ENCODE data around the gene MAOB.
"Not testable (repeated sequence)": the region's sequence is repeated elsewhere in the genome, so short reads cannot be mapped to it uniquely, and the experiment has no call there.

The MAOB gene

DNA sequence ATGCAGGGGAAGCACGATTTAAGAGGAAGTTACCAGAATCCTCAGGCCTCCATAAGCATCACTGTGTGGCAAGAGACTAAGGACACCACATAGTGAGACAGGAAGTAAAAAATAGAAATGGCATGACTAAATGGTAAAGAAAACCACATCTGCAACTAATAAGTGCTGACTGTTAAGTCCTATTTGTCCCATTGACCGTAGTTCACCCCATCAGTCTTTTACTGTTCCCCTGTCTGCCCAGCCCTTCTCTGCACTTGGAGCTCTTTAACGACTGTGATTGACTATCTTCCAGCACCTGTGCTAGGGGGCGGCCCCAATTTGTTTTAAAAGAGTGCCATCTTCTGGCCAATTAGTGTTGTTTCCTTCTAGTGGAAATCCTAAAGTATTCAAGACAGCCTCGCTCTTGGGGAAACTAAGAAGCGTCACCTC lies 132.0 kb downstream of the MAOB start:
- peak; percentile 61 for DNase-seq

DNA sequence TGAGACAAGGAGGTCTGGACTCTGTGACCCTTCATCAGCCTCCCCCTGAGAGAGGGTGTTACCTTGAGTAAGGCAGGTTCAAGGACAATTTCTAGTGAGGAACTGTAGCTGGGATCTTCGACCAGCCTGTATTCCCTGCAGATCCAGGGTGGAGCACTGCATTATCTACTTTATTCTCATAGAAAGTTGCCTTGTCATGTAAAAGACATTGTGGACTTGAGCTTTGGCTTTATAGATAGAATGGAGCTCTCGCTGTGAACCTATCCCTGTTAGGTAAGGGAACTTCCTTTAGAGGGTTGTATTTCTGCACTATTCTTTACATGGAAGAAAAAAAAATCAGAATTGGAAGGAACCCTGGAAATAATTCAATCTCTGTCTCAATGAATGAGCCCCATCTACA lies 134.8 kb downstream of the MAOB start:
- no peak for DNase-seq

DNA sequence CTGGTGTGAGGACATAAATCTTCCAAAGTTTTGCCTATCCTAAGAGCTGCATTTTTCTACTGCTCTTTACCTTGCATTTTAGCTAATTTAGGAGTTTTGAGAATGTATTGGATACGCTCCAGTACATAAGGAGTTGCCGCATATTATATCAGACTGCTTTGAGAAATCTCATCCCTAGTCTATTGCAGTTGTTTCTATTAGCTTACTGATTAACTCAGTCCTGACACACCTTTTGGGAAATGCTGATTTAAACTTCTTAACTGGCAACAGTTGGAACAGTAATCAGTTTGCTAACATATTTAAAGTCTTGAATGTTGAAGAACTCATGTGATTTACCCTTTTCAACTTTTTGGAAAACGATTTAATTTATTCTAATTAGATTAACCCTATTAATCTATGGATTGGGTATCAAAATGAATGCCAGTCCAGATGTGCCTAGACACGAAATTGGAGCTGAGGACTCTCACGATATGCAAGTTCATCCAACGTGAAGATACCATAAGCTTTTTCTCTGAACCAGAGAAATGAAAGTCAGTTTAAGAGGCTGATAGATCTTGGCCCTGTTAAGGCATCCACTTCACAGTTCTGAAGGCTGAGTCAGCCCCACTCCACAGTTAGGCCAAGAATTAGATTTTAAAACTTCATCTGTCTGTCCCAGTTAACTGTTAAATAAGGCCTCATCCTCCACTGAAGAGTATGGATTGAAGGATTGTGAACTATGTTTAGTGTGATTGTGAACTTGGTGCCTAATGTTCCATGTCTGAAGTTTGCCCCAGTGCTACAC lies 136.1 kb downstream of the MAOB start:
- DNase-seq, result no peak

DNA sequence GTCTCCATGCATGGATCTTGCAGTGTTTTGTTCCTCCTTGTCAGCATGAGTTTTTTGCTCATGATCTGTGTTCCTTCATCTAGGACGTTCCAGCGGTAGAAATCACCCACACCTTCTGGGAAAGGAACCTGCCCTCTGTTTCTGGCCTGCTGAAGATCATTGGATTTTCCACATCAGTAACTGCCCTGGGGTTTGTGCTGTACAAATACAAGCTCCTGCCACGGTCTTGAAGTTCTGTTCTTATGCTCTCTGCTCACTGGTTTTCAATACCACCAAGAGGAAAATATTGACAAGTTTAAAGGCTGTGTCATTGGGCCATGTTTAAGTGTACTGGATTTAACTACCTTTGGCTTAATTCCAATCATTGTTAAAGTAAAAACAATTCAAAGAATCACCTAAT lies 138.0 kb downstream of the MAOB start:
- no peak for DNase-seq

DNA sequence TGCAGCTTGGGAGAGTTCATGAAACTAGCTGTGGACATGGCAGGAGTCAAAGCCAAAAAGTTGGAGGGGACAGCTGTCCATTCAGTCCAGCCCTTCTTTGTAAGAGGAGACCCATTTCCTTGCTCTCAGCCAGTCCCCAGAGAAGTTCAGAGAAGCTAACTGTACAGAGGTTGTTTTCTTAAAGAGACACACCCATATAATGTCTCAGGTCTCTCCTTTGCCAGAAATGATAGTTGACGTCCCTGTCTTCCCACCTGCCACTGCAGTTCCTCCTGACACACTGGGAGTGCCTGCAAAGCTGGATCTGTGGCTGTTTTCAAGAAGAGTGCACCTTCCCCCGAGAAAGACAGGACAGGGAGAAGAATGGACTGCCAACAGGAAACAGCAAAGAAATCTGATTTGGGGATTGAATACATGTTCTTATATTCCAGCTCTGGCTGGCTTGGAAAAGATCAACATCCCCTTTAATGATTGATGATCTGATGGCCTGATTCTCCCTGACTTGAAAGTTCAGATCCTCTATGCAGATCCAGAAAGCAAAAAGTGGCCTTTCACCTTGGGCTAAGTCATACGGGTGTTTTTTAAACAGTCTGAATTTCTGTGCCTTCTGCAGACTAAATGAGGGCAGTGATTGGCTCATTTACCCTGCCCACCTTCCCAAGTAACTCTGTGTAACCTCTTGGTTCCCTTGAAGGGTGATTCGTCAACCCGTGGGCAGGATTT lies 139.0 kb downstream of the MAOB start:
- DNase-seq, result no peak

DNA sequence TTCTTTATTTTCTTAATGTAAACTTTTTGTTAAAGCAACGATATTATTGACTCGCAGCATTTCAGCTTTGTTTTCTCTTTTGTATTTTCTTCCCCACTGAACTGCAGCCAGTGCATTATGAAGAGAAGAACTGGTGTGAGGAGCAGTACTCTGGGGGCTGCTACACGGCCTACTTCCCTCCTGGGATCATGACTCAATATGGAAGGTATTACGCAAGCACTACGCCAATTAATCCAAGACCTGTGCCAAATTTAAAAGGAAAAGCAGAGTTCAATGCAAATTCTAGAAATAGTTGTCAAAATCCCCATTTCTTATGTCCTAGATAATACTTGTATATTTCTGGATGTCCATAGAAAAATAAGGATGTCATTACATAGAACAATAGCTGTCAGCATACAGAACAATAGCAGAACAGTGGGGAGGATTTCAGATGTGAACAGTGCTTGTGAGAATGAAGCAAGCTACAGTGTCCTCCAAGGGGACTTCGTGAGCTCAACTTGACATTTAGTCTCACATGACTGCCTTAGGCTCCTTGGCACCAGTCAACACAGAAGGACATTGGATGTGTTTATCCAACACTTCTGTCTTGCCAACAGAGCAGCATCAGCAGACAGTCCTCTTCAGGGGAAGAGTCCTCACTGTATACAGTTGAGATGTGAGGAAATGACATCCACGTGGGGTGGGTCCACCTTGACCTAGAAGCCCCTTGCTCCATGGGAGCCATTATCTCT lies 140.2 kb downstream of the MAOB start:
- no peak for DNase-seq

DNA sequence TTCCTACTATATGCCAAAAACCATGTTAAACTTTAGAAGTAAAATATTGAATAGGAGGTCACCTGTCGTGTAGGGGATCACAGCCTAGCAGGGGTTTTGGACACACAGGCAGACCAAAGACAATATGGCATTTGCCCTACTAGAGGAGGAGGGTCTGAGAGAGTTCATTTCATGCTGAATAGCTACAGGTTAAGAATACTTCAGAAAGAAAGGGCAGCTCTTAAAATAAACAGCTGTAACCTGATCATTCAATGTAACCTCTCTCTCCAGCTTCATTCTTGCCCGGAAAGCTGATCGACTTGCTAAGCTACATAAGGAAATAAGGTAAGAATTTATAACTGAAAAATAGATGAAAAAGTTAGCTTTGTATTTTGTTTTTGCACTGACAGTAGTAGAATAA lies 146.3 kb downstream of the MAOB start:
- DNase-seq, result no peak

DNA sequence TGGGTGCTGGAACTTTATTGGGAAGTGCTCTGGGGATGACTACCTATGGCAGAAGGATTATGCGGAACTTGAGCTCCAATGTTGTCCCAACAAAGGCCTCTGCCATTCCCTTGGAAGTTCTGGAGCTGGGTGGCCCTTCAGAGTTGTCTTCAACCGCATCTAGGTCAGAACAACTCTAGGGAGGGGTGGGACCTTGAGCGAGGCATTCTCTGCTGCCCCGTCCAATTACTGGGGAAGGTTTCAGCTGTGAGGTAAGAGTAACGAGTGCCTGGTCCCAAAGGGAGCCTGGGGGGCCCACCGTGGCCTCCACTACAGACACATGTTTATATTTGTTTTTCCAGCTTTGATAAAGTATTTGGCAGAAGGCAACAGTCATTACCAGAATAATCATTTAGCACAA lies 146.7 kb downstream of the MAOB start:
- DNase-seq, result no peak

DNA sequence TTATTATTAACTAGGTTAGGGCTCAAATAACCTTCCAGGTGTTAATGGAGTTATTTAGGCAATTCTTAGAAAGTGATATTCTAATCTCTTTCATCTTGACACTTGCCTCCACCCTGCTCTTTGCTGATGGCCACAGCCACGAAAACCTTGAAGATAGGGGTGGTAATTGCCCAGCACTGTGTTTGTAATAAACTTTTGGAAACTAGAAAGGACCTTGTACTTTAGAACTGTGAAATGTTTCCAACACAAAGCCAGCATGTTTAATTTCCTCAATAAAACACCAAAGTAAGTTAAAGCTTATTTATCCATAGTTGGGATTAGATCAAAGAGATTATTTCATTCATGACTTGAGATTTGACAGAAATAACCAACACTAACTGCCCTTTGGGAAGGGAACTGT lies 147.8 kb downstream of the MAOB start:
- no peak for DNase-seq

DNA sequence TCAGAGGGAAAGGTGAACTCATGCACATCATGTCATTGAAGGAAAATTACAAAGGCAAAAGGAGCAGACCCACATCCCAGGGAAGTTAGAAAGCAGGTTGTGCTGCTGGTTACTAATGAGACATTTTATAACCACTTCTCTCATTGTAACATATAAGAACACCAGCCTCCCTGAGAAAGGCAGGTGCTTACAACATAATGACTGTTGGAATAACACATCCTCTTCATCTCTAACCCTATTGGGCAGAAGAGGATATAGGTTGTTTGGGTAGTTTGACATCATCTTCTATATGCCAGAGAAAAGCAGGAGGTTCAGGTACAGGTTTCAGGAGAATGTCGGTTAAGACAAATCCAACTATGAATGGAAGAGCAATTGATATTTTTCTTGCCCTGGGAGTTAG lies 148.6 kb downstream of the MAOB start:
- DNase-seq, result no peak

DNA sequence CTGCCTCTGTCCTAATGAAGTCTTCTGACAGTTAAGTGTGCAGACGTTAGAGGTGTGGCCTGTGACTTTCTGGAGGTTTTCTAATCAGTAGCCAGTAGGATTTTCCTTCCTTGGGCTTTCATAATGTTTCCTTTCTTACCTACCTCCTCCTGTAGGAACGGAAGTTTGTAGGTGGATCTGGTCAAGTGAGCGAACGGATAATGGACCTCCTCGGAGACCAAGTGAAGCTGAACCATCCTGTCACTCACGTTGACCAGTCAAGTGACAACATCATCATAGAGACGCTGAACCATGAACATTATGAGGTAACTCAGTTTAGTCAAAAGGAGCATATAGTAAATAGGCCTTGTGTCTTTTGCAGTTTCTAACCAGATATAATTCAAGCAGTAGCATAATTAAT lies 151.2 kb downstream of the MAOB start:
- DNase-seq, result no peak

DNA sequence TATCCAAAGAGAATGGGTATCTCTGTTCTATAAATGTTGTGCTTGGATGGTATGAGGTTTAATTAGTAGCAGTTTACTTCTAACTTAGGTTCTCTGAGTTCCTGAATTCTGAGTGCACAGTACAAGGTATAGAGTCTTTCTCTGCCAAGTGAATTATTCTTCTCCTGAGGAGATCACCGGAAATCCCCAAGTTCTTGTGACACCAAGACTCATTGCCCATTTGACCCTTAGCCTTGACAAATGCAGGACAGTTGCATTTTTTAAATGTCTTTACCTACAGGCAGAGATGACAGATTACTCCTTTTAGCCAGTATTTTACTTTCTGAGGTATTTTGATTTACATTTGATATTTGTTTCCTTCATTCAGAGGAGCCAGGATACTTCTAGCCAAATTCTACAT lies 153.3 kb downstream of the MAOB start:
- no peak for DNase-seq

DNA sequence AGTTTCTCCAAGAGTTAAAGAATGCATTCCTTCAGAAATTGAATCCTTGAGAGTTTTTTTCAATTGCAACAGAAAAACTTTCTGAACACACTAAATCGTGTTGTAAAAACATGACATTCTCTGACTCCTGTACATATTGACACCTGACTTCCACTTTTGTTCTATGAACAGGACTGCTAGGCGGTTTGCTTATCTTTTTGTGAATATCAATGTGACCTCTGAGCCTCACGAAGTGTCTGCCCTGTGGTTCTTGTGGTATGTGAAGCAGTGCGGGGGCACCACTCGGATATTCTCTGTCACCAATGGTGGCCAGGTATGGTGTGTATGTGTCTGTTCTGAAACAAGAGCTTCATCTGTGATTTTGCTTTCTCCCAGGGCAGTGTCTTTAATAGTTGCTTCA lies 154.2 kb downstream of the MAOB start:
- no peak for DNase-seq

DNA sequence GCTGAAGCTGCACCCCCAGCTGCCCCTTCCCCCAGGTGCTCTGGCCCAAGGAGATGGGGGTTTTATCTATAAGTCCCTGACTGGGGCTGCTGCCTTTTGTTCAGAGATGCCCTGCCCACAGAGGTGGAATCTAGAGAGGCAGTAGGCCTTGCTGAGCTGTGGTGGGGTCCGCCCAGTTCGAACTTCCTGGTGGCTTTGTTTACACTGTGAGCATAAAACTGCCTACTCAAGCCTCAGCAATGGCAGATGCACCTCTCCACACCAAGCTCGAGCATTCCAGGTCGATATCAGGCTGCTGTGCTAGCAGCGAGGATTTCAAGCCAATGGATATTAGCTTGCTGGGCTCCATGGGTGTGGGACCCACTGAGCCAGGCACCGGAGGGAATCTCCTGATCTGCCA lies 155.0 kb downstream of the MAOB start:
- DNase-seq, result not testable (repeated sequence)

DNA sequence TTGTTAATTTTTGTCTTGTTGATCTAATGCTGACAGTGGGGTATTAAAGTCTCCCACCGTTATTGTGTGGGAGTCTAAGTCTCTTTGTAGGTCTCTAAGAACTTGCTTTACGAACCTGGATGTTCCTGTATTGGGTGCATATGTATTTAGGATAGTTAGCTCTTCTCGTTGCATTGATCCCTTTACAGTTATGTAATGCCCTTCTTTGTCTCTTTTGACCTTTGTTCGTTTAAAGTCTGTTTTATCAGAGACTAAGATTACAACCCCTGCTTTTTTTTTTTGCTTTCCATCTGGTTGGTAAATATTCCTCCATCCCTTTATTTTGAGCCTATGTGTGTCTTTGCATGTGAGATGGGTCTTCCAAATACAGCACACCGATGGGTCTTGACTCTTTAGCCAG lies 157.0 kb downstream of the MAOB start:
- DNase-seq, result not testable (repeated sequence)

DNA sequence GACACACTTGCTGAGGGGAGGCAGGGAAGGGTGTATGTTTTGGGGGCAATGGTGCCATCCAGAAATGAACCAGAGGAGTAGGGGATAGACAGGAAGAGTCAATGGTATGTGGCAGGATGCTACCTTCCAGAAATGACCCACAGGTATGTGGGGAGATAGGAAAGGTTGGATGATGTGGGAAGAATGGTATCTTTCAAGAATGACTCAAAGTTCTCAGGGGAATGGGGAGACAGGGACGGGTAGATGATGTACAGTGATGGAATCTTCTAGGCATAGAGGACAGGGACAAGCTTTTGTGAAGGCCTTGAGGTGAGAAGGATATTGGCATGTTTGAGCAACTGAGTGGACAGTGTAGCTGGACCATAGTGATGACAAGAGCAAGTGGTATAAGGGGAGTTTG lies 161.3 kb downstream of the MAOB start:
- DNase-seq, result no peak

DNA sequence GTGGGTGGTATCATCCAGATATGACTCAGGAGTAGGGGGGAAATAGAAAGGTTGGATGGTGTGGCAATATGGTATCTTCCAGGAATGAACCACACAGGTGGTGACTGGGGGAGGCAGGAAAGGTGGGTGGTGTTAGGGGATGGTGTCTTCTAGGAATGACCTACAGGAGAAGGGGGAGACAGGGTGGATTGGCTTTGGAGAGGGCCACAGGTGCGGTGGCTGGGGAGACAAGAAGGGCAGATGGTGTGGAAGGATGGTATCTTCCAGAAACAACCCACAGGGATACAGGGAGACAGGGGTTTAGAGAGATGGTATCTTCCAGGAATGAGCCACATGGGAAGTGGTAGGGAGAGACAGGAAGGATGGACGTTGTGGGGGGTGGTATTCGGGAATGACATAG lies 162.2 kb downstream of the MAOB start:
- no peak for DNase-seq

DNA sequence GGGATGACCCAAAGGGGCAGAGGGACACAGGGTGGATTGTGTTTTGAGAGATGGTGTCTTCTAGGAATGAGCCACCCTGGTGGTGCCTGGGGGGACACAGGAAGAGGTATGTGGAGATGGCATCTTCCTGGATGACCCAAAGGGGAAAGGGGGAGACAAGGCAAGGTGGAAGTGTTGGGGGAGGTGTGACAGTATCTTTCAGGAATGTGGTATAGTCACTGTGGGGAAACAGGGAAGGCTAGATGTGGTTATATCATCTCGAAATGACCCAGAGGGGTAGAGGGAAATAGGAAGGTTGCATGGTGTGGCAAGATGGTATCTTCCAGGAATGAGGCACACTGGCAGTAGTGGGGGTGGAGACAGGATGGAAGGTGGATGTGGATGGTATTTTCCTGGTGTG lies 163.3 kb downstream of the MAOB start:
- DNase-seq, result no peak

DNA sequence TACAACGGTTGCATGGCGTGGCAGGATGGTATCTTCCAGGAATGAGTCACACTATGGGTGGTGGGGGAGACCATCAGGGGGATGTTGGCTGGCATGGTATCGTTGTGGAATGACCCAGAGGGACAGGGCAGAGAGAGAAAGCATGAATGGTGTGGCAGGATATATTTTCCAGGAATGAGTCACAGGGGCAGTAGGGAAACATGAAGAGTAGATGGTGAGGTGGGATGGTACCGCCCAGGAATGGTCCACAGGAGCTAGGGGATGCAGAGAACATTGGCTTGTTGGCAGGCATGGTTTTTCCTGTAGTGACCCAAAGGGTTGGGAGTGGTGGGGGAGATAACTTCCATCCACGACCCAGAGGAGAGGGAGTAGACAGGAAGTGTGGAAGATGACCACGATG lies 163.7 kb downstream of the MAOB start:
- DNase-seq, result no peak

DNA sequence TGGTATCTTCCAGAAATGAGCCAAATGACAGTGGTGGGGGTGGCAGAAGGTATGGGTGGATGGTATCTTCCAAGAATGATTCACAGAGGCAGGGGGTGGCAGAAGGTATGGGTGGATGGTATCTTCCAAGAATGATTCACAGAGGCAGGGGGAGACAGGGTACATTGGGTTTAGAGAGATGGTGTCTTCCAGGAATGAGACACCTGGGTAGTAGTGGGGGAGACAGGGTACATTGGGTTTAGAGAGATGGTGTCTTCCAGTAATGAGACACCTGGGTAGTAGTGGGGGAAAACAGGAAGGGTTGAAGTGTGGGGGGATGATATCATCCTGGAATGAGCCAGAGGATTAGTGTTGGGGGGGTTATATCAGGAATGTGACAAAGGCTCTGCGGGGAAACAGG lies 164.2 kb downstream of the MAOB start:
- no peak for DNase-seq

DNA sequence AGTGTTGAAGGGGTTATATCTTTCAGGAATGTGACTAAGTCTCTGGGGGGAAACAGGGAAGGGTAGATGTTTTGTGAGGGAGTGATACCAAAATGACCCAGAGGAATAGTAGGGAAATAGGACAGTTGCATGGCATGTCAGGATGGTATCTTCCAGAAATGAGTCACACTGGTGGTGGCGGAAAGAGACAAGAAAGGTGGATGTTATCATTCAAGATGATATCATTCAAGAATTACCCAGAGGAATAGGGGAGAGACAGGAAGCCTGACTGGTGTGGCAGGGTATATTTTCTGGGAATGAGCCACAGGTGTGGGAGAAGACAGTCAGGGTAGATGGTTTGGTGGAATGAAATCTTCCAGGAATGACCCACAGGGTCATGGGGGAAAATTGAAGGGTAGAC lies 165.1 kb downstream of the MAOB start:
- no peak for DNase-seq

DNA sequence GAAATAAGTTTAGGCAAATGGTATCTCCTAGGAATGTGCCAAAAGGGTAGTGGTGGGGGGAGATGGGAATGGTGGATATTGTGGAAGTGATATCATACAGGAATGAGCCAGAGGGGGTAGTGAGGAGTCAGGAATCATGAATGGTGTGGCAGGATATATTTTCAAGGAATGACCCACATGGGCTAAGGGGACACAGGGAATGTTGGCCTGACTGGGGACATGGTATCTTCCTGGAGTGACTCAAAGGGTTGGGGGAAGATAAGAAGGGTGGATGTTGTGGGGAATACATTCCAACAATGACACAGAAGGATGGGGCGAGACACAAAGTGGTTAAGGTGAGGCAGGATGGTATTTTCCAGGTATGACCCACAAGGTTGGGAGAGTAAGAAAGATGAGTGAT lies 165.6 kb downstream of the MAOB start:
- no peak for DNase-seq

All from CD4-positive, alpha-beta T cell treated with Interleukin-10 for 1 hour (primary cell).